Activated T-cell treated with anti-CD3 and anti-CD28 coated beads, Interleukin-2, amount 50 U/mL, for 72 hours (primary cell): ENCODE results near the gene GIMAP1. TPM values are rescaled to one million over a fixed set of nuclear protein-coding genes. Genes with fewer than 3 reads are reported as not detected.
A peak's percentile ranks its signal among the peaks of the same experiment; 100 is the strongest.

Source experiments
- ATAC-seq, 2 donors: fragments of 150-1000 bp; cut with Tn5 transposase; replicated peaks in 1 of 2; 2 replicates each; pipeline ENCODE4 v1.10.0; 2021; ENCODE audit warnings: moderate library complexity in 2 of 2, mild to moderate bottlenecking in 1 of 2
- DNase-seq, 2 donors: peaks; one replicate each; pipeline ENCODE4 v3.0.0; 2021 to 2022; ENCODE audit warnings: mixed read lengths in 1 of 2
- H3K27ac Mint-ChIP-seq: one replicate; pipeline ENCODE4 v1.8.0; 2022; ENCODE audit warnings: mild to moderate bottlenecking, moderate library complexity, mixed read lengths
- H3K27me3 Mint-ChIP-seq: one replicate; pipeline ENCODE4 v1.8.0; 2022; ENCODE audit warnings: low read depth, mixed read lengths
- H3K36me3 Mint-ChIP-seq, 2 donors: one replicate each; pipeline ENCODE4 v1.8.0; 2022; ENCODE audit warnings: mixed read lengths in 2 of 2, mild to moderate bottlenecking in 1 of 2; ENCODE audit not compliant: insufficient read depth in 2 of 2
- H3K4me1 Mint-ChIP-seq: one replicate; pipeline ENCODE4 v1.8.0; 2022; ENCODE audit warnings: low read depth, mixed read lengths
- H3K4me3 Mint-ChIP-seq, 2 donors: one replicate each; pipeline ENCODE4 v1.8.0; 2022; ENCODE audit warnings: mild to moderate bottlenecking in 2 of 2, mixed read lengths in 2 of 2, moderate library complexity in 2 of 2
- H3K9me3 Mint-ChIP-seq, 2 donors: one replicate each; pipeline ENCODE4 v1.8.0; 2022; ENCODE audit warnings: mixed read lengths in 2 of 2
- total RNA-seq, 2 donors: library from RNA; stranded (reverse); gene quantifications; one replicate each; pipeline ENCODE4 v1.2.3, GENCODE V29; 2022

Gene GIMAP1
- total RNA-seq, 2 donors from 2014 or later, result 5.5 to 9.3 TPM

GRCh38 chr7:150695654-150696053 is 20.8 kb upstream of the GIMAP1 start:
- Mint-ChIP-seq H3K36me3 (peaks cover 42 to 69% of the 10 kb centered on the region in 2 donors), H3K4me3 (no peak overlapping the region), H3K4me1 (no peaks in the 10 kb centered on the region), H3K9me3 (peaks cover 29 to 38% of the 10 kb centered on the region in 2 donors), H3K27ac (no peak overlapping the region), H3K27me3 (no peaks in the 10 kb centered on the region)
- ATAC-seq (no peak), DNase-seq (no peak)

GRCh38 chr7:150703209-150703608 is 13.2 kb upstream of the GIMAP1 start:
- H3K36me3 Mint-ChIP-seq, result peaks cover 43 to 54% of the 10 kb centered on the region in 2 donors

GRCh38 chr7:150715293-150715692 is 1.1 kb upstream of the GIMAP1 start:
- peaks cover 58% of the 10 kb centered on the region for H3K4me1 Mint-ChIP-seq
- H3K27me3 Mint-ChIP-seq, result no peaks in the 10 kb centered on the region
- H3K36me3 Mint-ChIP-seq, result peaks cover 24 to 37% of the 10 kb centered on the region in 2 donors
- peak overlapping the region; percentile 96 for H3K27ac Mint-ChIP-seq
- H3K9me3 Mint-ChIP-seq, result peaks cover 0 to 10% of the 10 kb centered on the region in 2 donors
- ATAC-seq, result peak; percentile 75 to 76
- peak in 1 of 2 donors; percentile 48 for DNase-seq
- peak overlapping the region; percentile 81 to 97 for H3K4me3 Mint-ChIP-seq

More at GRCh38 chr7:150703209-150703608, 13.2 kb upstream of the GIMAP1 start:
- Mint-ChIP-seq H3K4me1 (no peaks in the 10 kb centered on the region), H3K27me3 (no peaks in the 10 kb centered on the region), H3K4me3 (no peak overlapping the region), H3K9me3 (peaks cover 34 to 41% of the 10 kb centered on the region in 2 donors), H3K27ac (no peak overlapping the region)
- DNase-seq (no peak), ATAC-seq (no peak)

DNA sequence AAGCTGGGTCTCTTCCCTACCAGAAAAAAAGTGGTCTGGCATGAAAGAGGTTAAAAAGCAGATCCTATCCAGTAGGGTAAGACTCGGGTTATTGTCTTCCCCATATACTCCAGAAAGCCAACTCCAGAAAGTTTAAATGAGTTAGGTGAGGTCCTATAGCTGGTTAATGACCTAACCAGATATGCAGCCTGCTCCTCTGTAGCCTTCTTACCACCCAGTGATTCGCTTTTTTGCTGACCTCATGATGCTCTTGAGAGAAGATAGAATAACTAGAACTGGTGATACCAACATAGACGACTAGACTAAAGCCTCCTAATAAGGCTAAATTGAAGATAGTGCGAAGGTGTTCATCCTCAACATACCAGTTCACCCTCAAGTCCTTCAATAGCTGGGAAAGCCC is 675 bp upstream of the GIMAP1 start:
- DNase-seq, result no peak

GRCh38 chr7:150716939-150717338 is 526 bp downstream of the GIMAP1 start:
- DNase-seq, result no peak

More for the DNA sequence above, 675 bp upstream of the GIMAP1 start:
- Mint-ChIP-seq H3K36me3 (peaks cover 24 to 37% of the 10 kb centered on the region in 2 donors), H3K4me1 (peaks cover 58% of the 10 kb centered on the region), H3K27me3 (no peaks in the 10 kb centered on the region), H3K4me3 (peak overlapping the region; percentile 81 to 97), H3K9me3 (peaks cover 0 to 10% of the 10 kb centered on the region in 2 donors), H3K27ac (peak overlapping the region; percentile 96)
- peak; percentile 35 to 37 for ATAC-seq

GRCh38 chr7:150717814-150718420 is 1.5 kb downstream of the GIMAP1 start:
- no peak for ATAC-seq
- Mint-ChIP-seq H3K9me3 (peaks cover 0 to 7% of the 10 kb centered on the region in 2 donors), H3K4me1 (peaks cover 78% of the 10 kb centered on the region), H3K27ac (peak overlapping the region; percentile 96), H3K36me3 (peaks cover 28 to 40% of the 10 kb centered on the region in 2 donors), H3K4me3 (peak overlapping the region; percentile 81 to 97), H3K27me3 (no peaks in the 10 kb centered on the region)
- no peak for DNase-seq

More at GRCh38 chr7:150716939-150717338, 526 bp downstream of the GIMAP1 start:
- peak overlapping the region; percentile 81 to 97 for H3K4me3 Mint-ChIP-seq
- H3K27ac Mint-ChIP-seq, result peak overlapping the region; percentile 96
- no peaks in the 10 kb centered on the region for H3K27me3 Mint-ChIP-seq
- peaks cover 68% of the 10 kb centered on the region for H3K4me1 Mint-ChIP-seq
- ATAC-seq, result no peak
- peaks cover 30 to 46% of the 10 kb centered on the region in 2 donors for H3K36me3 Mint-ChIP-seq
- H3K9me3 Mint-ChIP-seq, result peaks cover 0 to 10% of the 10 kb centered on the region in 2 donors

DNA sequence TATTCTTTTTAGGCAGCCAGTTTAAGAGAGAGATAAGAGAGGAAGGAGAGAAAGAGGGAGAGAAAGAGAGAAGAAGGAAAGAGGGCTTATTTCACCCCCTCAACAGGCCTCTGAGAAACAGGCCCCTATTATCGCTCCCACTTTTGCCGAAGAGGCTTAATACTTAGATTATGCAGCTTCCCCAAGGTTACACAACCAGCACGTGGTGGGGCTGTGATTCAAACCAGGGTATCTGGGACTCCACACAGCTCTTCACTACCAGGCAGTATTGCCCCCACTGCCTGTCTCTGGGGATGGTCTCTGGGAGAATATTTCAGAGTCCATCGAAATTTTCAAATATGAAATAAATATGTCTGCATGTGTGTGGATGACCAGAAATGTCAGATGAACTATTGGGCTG is 3.0 kb downstream of the GIMAP1 start:
- no peak for ATAC-seq
- Mint-ChIP-seq H3K27ac (peak overlapping the region; percentile 96), H3K27me3 (no peaks in the 10 kb centered on the region), H3K4me1 (peaks cover 86% of the 10 kb centered on the region), H3K4me3 (peak overlapping the region in 1 of 2 donors; percentile 81), H3K9me3 (peaks cover 2% of the 10 kb centered on the region in 2 donors), H3K36me3 (peaks cover 25 to 38% of the 10 kb centered on the region in 2 donors)
- no peak for DNase-seq

- H3K36me3 Mint-ChIP-seq, result peaks cover 27 to 41% of the 10 kb centered on the region in 2 donors
- peak overlapping the region in 1 of 2 donors; percentile 81 for H3K4me3 Mint-ChIP-seq
- peak overlapping the region; percentile 96 for H3K27ac Mint-ChIP-seq
Measured at GRCh38 chr7:150719960-150720891, 3.8 kb downstream of the GIMAP1 start.

DNA sequence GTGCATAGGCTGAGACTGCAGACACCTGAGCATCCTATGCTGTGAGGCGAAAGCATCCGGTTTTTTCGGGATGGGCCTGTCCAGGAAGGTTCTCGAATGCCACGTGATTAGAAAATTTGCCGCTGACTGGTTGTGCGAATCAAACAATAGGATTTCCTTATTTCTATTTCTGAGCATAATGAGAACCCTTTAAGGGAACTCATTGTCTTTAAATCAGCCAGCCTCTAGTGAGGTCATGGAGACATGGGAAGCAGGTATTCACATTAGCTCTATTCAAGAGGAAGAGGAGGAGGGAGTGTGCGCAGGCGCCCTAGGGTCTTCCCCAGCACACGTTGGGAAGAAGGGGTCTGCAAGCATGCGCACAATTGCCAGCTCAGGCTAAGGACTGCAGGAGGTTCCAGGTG is 5.6 kb downstream of the GIMAP1 start:
- H3K27me3 Mint-ChIP-seq, result no peaks in the 10 kb centered on the region
- H3K9me3 Mint-ChIP-seq, result peaks cover 8 to 11% of the 10 kb centered on the region in 2 donors
- H3K36me3 Mint-ChIP-seq, result peaks cover 35 to 47% of the 10 kb centered on the region in 2 donors
- H3K4me1 Mint-ChIP-seq, result peaks cover 61% of the 10 kb centered on the region
- DNase-seq, result no peak
- H3K4me3 Mint-ChIP-seq, result peak overlapping the region in 1 of 2 donors; percentile 50
- ATAC-seq, result no peak
- peak overlapping the region; percentile 52 for H3K27ac Mint-ChIP-seq

More at GRCh38 chr7:150719960-150720891, 3.8 kb downstream of the GIMAP1 start:
- no peak for ATAC-seq
- Mint-ChIP-seq H3K4me1 (peaks cover 78% of the 10 kb centered on the region), H3K9me3 (peaks cover 3 to 4% of the 10 kb centered on the region in 2 donors), H3K27me3 (no peaks in the 10 kb centered on the region)
- DNase-seq, result no peak

DNA sequence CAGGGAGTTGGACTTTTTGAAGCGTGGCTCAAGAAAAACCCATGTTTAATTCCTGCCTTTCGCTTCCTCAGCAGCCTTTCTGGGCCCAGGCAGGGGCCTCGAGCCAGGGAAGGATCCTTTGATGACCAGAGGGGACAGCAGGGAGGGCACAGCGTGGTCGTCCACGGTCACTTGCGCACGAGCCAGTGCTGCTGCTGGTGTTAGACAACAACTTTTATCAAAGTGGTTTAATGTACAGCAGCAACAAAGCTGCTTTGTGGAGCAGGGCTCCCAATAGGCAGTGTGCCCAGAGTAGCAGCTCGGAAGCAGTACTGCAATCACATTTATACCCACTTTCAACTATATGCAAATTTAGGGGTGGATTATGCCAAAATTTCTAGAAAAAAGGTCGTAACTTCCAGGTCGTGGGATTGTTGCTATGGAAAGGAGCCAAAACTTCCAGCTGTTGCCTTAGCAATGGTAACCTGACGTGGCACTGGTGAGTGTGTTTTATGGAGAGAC is 6.1 kb downstream of the GIMAP1 start:
- Mint-ChIP-seq H3K4me3 (peak overlapping the region in 1 of 2 donors; percentile 50), H3K27ac (peak overlapping the region; percentile 52), H3K4me1 (peaks cover 56% of the 10 kb centered on the region), H3K36me3 (peaks cover 35 to 51% of the 10 kb centered on the region in 2 donors), H3K9me3 (peaks cover 10 to 13% of the 10 kb centered on the region in 2 donors), H3K27me3 (no peaks in the 10 kb centered on the region)
- DNase-seq, result no peak
- no peak for ATAC-seq

GRCh38 chr7:150723467-150723866 is 7.1 kb downstream of the GIMAP1 start:
- H3K27ac Mint-ChIP-seq, result peak overlapping the region; percentile 64
- H3K4me1 Mint-ChIP-seq, result peaks cover 46% of the 10 kb centered on the region
- H3K9me3 Mint-ChIP-seq, result peaks cover 17 to 18% of the 10 kb centered on the region in 2 donors
- no peak for ATAC-seq
- no peaks in the 10 kb centered on the region for H3K27me3 Mint-ChIP-seq
- H3K36me3 Mint-ChIP-seq, result peaks cover 37 to 60% of the 10 kb centered on the region in 2 donors
- DNase-seq, result no peak
- H3K4me3 Mint-ChIP-seq, result peak overlapping the region in 1 of 2 donors; percentile 23

DNA sequence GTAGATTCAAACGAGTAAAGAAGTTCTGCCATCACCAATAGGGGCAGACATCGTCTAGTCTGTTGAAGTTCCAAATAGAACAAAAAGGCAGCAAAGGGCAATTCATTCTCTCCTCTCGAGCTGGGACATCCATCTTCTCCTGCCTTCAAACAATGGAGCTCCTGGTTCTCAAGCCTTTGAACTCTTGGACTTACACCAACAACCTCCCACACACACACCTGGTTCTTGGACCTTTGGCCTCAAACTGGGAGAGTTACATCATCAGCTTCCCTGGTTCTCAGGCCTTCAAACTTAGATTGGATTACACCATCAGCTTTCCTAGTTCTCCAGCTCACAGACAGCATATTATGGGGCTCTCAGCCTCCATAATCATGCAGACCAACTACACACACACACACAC is 11.0 kb downstream of the GIMAP1 start:
- DNase-seq, result no peak
- Mint-ChIP-seq H3K27me3 (no peaks in the 10 kb centered on the region), H3K9me3 (peaks cover 20 to 21% of the 10 kb centered on the region in 2 donors), H3K4me3 (no peak overlapping the region), H3K27ac (no peak overlapping the region), H3K36me3 (peaks cover 26 to 42% of the 10 kb centered on the region in 2 donors), H3K4me1 (peaks cover 45% of the 10 kb centered on the region)
- no peak for ATAC-seq
